Ishikawa (cell line): Measurements from ENCODE around the gene SORCS3.

ENCODE experiments used
- FOXM1 ChIP-seq: IDR thresholded peaks from 2 replicates; pipeline ENCODE4 v1.6.1; 2012; ENCODE audit warnings: low read depth, borderline replicate concordance
- NFIC ChIP-seq: IDR thresholded peaks from 2 replicates; pipeline ENCODE4 v1.6.1; 2012
- RAD21 ChIP-seq: IDR thresholded peaks from 2 replicates; pipeline ENCODE4 v1.6.1; 2012; ENCODE audit warnings: low read depth
- REST ChIP-seq: IDR thresholded peaks from 2 replicates; pipeline ENCODE4 v1.6.1; 2012; ENCODE audit warnings: low read depth, mild to moderate bottlenecking
- TEAD4 ChIP-seq: IDR thresholded peaks from 2 replicates; pipeline ENCODE4 v1.6.1; 2012
- USF1 ChIP-seq: IDR thresholded peaks from 2 replicates; pipeline ENCODE4 v1.6.1; 2012

The SORCS3 gene

GRCh38 chr10:105292236-105292635 lies 651.1 kb downstream of the SORCS3 start:
- TF ChIP-seq NFIC (no peak), REST (no peak), TEAD4 (no peak), USF1 (no peak), RAD21 (no peak), FOXM1 (no peak)
